ENCODE results near the gene MIPOL1.

- TF ChIP-seq EZH2 (IDR thresholded peaks at IDR 0.05; ENCODE audit: borderline replicate concordance, low read depth, low read length, severe bottlenecking) (no peak), POLR2AphosphoS5 (IDR thresholded peaks at IDR 0.05; ENCODE audit: insufficient read depth, low read depth, low read length) (no peak), FOS (IDR thresholded peaks at IDR 0.05; ENCODE audit: borderline replicate concordance, insufficient read depth, low read length) (no peak), CTCF (IDR thresholded peaks at IDR 0.05; ENCODE audit: extremely low read depth in 1 of 2, insufficient read depth in 1 of 2, low read depth in 1 of 2, low read length in 2 of 2) (no peak), POLR2A (IDR thresholded peaks at IDR 0.05; ENCODE audit: low read depth, low read length) (no peak), MYC (IDR thresholded peaks at IDR 0.05; ENCODE audit: low read depth, low read length) (no peak), JUN (IDR thresholded peaks at IDR 0.05; ENCODE audit: borderline replicate concordance, insufficient read depth, insufficient read length, low read depth) (no peak)
Observed at GRCh38 chr14:37417151-37417550, 219.4 kb downstream of the MIPOL1 start.
